LNCAP (cell line): ENCODE measurements around the gene SUPT7L.

ENCODE experiments used
- CTCF ChIP-seq: fragments of 450-650 bp; IDR thresholded peaks from 2 replicates; pipeline ENCODE4 v1.5.1; 2017; ENCODE audit warnings: mild to moderate bottlenecking

Gene SUPT7L

GRCh38 chr2:27655155-27655951, 8.1 kb downstream of the SUPT7L start:
- TF ChIP-seq CTCF = no peak

GRCh38 chr2:27653397-27653796, 10.0 kb downstream of the SUPT7L start:
- no peak for TF ChIP-seq CTCF

GRCh38 chr2:27652790-27653189, 10.6 kb downstream of the SUPT7L start:
- TF ChIP-seq CTCF = no peak

GRCh38 chr2:27652341-27652740, 11.1 kb downstream of the SUPT7L start:
- TF ChIP-seq CTCF = no peak

- no peak for TF ChIP-seq CTCF
Observed at GRCh38 chr2:27651056-27651455, 12.4 kb downstream of the SUPT7L start.

- no peak for TF ChIP-seq CTCF
Observed at GRCh38 chr2:27647737-27648136, 15.7 kb downstream of the SUPT7L start.

- no peak for TF ChIP-seq CTCF
Observed at GRCh38 chr2:27647289-27647688, 16.1 kb downstream of the SUPT7L start.

GRCh38 chr2:27645197-27645596, 18.2 kb downstream of the SUPT7L start:
- TF ChIP-seq CTCF = no peak
